ENCODE data around the gene FEM1B.

- TF ChIP-seq CTCF (IDR thresholded peaks at IDR 0.05) (no peak), POLR2A (IDR thresholded peaks at IDR 0.05; ENCODE audit: low read depth) (no peak), POLR2AphosphoS5 (IDR thresholded peaks at IDR 0.05) (no peak), EP300 (IDR thresholded peaks at IDR 0.05) (no peak)
Measured at GRCh38 chr15:68315495-68316031, 38.0 kb downstream of the FEM1B start.

All from esophagus muscularis mucosa (tissue), 4 donors.